Fibroblast of skin of abdomen (primary cell): ENCODE results near the gene TRIM41.
"Not testable (repeated sequence)": the region's sequence is repeated elsewhere in the genome, so short reads cannot be mapped to it uniquely, and the experiment has no call there.

ENCODE experiments used
- DNase-seq: peaks from one replicate; pipeline ENCODE4 v3.0.0-alpha.2; 2013

Gene TRIM41

DNA sequence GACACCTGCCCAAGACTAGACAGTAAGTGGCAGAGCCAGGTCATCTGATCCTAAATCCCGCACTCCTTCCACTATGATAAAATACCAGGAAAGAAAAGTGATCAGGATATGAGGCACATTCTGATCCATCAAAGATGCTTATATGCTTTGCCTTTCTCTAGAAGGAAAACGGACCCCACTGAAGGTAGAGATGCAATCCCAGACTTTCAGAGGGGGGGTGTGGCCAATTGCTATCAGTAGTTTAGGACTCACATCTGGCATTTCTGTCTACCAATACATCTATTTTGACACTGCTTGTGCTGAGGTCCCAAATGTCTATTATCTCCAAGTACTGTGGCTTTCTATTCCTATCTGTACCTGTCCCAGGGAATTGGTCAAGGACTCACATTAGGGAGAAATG is 36.2 kb downstream of the TRIM41 start:
- DNase-seq: no peak

DNA sequence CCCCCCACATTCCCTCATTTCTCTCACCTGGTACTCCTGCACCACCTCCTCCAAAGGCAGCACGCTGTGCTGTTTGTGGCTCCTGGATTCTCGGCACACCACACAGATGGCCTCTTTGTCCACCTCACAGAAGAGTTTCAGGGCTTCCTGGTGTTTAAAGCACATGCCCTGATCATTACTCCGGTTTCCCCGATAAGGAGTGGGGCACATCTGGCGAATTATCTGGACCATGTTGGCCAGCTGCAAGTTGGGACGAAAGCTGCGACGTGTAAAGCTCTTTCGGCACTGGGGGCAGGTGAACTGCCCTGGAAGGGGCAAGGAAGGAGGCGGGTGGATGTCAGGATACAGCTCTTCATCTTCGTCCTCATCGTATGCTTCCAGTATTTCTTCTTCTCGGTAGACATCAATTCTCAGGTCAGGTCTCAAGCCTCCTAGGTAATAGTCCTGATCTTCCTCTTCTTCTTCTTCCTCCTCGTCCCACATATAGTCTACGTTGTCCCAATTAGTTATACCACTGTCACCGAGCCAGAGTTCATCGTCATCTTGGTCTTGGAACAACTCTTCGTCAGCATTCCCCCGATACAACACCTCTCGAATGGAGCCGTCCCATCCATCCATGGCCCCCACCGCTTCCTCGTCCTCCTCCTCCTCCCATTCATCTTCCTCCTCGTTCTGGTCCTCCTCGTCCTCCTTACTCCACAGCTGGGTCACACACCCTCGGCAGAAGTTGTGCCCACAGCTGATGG is 37.1 kb downstream of the TRIM41 start:
- no peak for DNase-seq

DNA sequence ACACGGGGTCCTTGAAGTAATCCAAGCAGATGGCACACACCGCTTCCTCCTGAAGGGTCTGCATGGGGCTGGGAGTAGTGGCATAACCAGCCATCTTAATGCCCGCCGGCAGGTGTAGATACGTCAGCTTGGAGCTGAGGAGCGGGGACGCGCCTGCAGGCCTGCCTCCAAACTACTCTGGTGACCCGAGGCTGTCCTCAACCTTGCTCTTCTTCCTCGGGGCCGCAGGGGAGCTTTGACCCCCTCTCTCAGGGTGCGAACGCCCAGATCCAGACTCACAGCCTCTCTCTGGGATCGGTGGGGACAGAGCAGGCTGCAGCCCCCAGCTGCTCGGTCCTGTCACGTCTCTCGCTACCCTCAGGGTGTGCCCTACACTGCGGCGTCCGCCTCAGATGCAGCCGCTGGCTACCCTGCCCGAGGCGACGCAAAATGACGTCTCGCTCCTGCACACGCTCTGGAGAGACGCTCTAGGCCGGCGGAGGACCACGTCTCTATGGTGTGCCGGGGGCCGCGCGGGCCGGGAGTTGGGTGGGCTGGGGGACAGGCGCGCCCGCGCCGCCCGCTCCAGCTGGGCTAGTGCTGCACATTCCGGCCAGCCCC is 37.7 kb downstream of the TRIM41 start, which contains the start of gene TRIM52:
TRIM52 (minus strand) TSS at position 424 of the 600 bp plus-strand sequence; CDS start at position 94, 330 bp downstream.
- DNase-seq: peak; percentile 90

DNA sequence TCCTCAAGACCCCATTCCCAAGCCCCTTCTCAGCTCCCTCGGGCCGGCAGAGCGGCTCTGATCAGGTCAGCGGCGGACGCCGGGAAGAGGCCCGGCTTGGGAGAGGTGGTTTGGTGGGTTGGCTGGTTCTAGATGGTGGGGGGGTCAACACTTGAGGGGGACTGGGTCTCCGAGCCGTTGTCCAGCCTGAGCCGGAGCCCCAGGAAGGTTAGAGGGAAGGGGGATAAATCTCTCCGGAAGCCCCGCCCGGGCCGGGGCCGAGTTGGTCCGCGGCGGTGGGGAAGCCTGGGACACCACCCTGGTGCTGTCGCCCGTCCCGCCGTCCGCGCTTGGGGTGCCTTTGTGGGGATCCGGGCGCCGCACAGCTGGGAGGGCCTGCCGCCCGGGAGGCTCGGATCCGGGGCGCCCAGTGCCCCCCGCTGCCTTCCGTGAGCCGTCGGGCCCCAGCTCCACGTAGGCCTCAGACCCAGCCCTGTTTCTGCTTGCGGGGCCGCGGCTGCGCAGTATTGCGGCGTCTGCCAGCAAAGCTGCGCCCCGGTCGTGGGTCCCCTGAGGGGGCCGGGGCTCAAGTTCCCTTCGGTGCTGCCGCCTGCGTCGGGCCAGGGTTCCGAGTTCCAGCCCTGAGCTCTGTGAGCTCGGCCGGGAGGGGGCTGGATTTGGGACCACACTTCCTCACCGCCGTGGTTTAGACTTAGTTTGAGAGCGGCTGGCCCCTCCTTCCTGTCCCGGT is 38.4 kb downstream of the TRIM41 start:
- peak; percentile 73 for DNase-seq

DNA sequence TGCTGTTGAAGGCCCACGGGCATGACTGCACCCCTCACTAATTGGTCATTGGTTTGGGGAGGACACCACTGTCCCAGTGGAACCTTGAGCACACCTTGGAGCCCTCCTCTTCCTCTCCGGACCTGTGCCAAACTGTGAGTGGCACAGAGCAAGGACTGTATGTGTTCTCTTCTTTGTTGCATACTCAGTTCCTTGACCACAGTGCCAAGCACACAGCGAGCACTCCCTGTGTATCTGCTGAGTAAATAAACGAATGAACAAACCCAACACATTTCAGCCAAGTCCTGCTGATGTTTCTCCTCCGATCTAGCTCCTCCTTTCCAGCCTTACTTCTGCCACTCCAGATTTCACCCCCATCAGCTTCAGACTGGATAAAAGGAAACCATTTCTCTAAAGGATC is 40.6 kb downstream of the TRIM41 start:
- no peak for DNase-seq

DNA sequence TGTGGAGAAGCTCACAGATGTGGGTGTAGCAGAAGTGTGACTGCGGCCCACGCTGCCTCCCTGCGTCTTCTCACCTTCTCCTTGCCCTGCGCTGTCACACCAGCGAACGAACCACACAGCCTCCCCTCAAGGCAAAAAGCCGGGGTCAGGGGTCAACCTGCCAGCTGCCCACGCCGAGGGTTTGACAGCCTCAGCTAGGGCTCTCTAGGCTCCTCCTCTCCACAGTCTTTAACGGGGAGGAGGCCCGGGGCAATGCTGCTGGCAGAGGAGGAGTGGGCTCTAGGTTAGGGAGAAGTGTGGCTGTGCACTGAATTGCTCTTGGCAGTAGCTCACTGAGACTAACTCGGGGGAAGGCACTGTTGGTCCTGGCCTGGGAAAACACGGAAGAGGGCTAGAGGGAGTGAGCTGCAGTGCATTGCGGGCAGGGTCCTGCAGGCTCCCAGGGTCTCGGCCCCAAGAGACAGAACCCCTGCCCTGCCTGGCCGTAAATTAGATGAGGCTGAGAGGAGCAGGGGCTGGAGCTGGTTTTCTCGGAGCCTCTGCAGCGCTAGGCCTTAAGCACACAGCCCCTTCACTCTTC is 42.1 kb downstream of the TRIM41 start:
- no peak for DNase-seq

DNA sequence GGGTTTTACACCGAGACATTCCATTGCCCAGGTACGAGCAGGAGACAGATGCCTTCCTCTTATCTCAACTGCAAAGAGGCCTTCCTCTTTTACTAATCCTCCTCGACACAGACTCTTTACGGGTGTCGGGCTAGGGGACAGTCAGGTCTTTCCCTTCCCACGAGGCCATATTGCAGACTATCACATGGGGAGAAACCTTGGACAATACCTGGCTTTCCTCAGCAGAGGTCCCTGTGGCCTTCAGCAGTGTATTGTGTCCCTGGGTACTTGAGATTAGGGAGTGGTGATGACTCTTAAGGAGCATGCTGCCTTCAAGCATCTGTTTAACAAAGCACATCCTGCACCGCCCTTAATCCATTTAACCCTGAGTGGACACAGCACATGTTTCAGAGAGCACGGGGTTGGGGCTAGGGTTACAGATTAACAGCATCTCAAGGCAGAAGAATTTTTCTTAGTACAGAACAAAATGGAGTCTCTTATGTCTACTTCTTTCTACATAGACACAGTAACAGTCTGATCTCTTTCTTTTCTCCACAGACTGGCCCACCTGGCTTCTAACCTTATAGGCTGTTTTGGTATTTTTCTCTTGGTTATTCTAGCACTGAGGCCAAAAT is 44.3 kb downstream of the TRIM41 start:
- DNase-seq: not testable (repeated sequence)

DNA sequence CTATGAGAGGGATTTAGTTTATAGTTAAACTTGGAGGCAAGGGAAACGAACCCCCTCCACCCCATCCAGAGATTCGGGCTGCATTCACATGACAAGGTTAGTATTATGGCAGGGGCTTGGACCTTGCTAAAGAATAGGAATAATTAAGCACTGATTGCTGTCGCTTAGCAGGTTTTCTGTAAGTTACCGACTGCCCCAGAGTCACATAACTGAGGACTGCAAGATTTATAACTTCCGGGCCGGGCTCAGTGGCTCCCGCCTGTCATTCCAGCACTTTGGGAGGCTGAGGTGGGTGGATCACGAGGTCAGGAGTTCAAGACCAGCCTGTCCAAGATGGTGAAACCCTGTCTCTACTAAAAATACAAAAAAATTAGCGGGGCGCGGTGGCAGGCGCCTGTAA is 44.8 kb downstream of the TRIM41 start:
- DNase-seq: not testable (repeated sequence)

DNA sequence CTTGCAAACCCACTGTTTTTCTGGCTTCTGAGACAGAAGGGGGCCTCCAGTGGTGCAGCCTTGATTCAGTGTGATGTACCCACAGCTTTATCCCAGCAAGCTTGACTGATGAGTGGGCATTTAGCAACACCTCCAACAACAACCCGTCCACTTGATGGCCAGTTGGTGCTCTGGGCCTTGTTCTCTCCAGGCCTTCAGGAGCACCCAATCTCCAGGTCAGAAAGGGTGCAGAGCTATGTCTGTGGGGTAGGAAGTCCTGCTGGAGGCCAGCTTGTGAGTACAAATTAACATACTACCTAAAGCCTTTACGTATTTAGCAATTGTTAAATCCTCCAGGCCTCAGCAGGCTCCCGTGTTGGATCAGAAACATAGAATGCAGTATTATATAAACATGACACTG is 48.0 kb downstream of the TRIM41 start:
- no peak for DNase-seq

DNA sequence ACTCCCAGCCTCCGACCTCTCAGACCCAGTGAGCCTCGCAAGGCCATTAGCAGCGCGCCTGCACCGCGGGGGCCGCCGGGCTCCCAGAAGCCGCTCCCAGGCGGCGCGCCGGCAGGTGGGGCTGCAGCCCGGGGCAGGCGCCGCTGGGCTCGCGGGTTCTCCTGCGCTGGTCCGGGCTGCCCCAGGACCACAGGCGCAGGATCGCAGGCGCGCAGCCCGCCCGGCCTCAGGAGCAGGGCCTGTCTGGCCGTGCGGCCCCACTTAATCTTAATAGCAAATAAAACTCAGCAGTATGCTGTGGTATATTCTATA is 50.3 kb downstream of the TRIM41 start:
- DNase-seq: not testable (repeated sequence)

DNA sequence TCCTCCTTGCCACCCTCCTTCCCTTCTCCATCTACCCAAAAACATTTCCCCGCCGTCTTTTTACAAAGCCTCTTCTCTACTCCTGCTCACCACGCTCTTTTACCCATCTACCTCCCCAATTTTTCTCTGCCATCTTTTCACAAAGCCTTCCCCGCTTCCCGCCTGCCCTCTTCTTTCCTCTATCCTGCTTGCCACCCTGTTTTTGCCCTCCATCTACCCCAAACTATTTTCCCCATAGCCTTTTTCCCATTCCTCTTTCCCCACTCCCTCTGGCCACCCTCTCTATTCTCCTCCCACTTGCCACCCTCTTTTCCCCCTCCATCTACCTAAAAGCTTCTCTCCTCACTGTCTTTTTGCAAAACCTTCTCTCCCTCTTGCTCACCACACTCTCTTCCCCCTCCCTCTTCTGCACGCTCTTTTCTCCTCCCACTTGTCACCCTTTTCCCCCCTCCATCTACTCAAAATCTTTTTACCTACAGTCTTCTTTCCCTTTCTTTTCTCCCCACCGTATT is 57.2 kb downstream of the TRIM41 start:
- DNase-seq: no peak

DNA sequence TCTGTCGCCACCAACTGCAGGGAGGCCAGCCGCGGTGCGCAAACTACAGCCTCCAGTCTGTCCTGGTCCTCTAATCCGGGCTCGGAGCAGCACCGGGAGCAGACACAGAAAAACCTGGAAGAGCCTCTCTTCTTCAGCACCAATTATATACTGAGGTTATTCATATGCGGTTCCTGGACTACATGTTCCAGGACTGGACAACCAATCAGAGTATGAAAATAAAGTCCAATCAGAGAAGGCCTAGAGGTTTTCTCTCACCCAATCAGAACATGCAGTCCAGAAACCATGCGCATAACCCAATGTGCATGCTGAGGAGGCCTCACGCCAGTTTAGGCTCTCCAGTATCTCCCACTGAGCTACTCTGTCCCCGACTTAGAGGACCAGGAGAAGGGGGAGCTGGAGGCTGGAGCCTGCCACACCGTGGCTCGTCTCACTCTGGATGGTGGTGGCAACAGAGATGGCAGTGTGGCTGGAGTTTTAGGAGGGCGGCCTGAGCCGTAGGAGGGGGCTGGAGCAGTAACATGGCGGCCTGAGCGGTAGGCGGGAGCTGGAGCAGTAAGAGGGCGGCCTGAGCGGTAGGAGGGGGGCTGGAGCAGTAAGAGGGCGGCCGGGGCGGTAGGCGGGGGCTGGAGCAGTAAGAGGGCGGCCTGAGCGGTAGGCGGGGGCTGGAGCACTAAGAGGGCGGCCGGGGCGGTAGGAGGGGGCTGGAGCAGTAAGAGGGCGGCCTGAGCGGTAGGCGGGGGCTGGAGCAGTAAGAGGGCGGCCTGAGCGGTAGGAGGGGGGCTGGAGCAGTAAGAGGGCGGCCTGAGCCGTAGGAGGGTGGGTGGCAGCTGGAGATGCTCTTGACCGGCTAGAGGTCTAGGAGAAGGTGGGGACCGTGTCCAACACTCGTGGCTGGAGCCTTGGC is 58.2 kb downstream of the TRIM41 start:
- DNase-seq: no peak

DNA sequence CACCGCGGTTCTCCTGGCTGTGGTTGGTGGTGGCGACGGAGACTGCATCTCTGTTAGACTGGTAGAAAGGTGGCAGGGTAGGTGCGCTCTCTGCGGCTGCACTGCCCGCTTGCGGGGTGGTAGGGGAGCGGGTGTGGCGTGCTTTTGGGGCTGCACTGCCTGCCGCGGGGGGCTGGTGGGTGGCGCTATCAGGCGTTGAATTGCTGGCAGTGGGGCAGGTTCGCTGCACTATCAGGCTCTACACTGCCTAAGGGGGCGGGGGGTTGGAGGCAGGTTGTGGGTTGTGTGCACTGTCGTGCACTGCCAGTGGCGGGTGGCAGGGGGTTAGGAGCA is 58.9 kb downstream of the TRIM41 start:
- DNase-seq: no peak

DNA sequence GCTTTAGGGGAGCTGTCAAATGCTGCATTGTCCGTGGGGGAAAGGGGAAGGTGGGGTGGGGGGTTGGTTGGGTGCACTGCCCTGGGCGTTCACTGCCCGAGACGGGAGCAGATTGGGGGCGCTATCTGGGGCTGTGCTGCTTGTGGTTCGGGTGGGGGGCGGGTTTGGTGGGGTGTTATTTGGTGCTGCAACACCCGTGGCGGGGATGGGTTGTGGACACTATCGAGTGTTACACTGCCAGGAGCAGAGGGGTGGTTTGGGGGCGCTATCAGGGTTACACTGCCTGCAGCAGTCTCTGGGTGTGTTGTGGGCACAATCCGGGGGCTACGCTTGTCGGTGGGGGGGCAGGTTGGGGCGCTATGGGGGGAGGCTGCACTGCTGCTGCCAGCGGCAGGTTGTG is 59.3 kb downstream of the TRIM41 start:
- DNase-seq: not testable (repeated sequence)

DNA sequence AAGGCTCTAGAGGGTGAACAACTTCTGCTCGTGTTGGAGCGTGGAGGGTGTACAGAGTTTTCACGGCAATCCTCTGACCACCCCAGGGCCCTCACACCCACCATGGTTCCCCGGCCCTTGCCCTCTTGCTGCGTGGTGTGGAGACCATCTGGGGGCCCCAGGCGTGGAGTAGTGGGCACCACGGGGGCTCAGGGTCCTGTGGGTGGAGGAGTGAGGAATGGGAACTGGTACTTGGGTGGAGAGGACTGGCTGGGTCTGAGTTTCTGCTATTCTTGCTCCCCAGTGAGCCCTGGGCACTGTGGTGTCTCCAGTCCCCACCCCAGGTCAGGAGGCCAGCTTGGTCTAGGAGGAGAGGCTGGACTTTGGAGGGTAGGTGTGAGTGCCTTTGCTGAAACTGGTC is 59.8 kb downstream of the TRIM41 start:
- no peak for DNase-seq

DNA sequence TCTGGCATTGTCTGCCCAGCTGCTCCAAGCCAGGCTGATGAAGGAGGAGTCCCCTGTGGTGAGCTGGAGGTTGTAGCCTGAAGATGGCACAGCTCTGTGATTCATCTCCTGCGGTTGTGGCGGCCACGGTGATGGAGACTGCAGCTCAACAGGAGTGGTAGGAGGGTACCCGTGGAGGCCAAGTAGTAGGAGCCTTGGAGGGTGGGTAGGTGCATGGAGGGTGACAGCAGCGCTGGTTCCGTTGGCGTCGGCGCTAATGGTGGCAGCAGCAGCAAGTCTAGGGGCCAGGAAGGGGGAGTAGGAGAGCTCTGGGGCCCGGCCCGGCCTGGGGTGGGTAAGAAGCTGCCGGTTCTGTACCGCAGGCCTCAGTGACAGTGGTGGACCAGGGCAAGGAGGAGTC is 60.3 kb downstream of the TRIM41 start:
- no peak for DNase-seq

DNA sequence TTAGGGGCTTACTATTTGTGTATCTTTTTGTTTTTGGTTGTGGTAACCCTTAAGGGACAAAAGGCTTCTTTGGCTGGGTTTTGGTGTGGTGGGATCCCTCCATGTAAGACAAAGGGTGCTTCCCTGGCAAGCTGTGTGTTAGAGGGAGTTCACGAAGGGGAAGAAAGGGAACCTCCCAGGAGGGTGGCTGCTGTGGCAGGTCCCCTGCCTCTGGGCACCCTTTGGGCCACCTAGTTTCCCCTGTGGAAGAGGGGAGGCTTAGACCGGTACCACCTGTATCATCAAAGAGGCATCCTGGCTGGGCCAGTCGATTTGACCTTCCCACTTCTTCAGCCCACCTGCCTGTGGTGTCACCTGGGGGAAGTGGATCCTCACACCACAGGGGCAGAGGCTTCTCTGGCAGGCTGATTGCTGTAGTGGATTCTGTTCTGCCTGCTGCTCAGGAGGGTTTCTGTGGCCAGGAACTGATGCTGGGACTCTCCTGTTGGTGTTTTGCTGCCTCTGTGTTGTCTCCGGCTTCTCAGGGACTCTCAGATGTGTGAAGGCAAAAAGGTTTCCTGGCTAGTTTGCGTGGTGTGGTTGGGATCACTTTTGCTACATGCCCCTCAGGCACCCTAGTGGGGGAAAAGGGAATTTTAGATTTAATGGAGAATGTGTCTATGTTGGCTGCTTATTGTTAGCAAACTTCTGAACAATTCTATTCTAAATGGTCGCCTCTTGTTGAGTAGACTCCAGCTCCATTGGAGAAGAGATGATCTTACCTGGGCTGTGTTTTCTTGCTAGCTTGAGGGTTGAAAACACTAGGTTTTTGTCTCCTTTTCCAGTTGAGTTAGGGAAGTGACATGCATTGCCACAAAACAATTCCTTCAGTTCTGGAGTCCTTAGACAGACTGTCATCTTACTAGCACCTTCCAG is 61.0 kb downstream of the TRIM41 start:
- DNase-seq: not testable (repeated sequence)
